CD4-positive, alpha-beta T cell treated with Interleukin-1 beta for 1 hour (primary cell): ENCODE measurements around the gene JAKMIP1.
A peak's percentile ranks its signal among the peaks of the same experiment; 100 is the strongest.

ENCODE experiments used
- DNase-seq, 2 donors: peaks; one replicate each; pipeline ENCODE4 v3.0.0-alpha.2; 2020 to 2022

The JAKMIP1 gene

GRCh38 chr4:6200011-6200921, at the start of gene JAKMIP1:
Gene JAKMIP1, minus strand, starts transcription at chr4:6200549. Its CDS starts 87,699 bp downstream, at chr4:6112850.
- peak; percentile 80 to 92 for DNase-seq

DNA sequence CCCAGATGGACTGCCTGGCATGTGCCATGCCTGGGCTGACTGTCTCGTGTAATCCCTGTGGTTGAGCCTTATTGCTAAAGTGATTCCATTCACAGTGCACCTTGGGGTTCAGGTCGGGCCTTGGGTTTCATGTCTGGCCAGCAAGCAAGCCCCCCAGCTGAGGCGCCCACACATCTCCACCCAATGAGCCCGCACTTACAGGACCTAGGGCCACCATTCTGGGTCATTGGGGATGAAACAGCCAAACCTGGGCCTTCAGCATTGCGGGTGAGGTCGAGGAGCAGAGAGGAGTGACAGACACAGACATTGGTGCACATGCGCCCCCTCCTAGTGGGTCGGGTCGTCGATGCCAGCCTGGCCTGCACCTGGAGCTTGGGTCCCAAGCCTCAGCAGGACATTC, 48.0 kb upstream of the JAKMIP1 start:
- no peak for DNase-seq

DNA sequence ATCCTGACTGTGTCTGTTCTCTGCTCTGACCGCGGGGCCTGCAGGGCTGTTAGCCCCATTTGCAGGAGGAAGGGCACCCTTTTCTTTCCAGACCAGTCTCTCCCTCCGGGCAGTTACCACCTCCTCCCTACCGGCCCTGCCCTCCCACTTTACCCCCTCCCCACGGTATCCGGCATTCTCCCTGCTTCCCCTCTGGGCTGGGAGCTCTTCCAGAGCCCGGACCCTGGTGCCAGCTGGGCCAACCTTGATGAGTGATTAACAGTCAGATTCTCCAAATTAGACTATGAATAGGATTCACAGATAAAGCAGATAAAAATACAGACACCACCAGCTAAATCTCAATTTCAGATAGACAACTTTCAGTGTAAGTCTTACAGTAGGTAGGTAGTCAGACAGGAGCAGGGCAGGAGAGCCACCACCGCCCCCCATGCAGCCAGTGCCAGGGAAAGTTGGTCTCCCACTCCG, 45.9 kb upstream of the JAKMIP1 start:
- no peak for DNase-seq

DNA sequence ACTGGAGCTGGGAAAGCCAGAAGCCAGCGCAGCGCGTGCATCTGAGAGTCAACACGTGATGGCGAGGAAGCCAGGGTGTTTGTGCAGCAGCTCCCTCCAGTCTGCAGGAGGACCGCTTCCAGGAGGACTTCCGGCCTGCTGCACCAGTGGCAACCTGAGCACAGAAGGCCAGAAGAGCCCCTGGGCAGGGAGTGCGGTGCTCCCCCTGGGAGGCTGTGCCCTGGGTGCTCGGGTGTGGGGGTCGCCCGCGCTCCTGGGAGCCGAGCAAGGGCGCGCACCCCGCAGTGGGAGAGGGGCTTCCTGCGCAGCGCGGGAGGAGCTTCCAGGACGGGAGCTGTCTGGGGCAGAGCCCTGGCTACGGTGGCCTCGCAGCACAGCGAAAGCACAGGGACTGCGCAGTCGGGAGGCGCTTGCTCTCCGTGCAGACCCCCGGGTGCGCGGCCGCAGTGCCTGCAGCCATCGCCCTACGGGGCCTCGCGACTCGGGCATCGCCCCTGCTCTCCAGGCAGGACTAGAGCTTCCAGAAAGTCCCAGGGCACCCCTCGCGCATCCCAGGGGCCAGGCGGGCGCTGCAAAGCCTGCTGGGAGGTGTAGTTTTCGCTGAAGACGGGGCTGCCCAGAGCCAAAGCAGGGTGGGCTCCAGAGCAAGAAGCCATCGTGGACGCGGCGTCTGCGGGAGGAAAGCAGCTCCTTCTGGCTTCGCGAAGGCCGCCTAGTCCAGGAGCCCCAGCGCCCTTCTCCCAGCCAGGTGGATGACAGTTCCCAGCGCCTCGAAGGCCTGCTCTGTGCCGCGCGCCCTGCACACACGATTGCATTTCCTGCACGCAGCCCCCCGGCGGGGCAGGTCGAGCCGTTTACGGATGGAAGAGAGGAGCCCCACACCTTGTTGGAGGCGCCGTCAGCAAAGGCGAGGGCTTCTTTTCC, 45.2 kb upstream of the JAKMIP1 start:
- no peak for DNase-seq

DNA sequence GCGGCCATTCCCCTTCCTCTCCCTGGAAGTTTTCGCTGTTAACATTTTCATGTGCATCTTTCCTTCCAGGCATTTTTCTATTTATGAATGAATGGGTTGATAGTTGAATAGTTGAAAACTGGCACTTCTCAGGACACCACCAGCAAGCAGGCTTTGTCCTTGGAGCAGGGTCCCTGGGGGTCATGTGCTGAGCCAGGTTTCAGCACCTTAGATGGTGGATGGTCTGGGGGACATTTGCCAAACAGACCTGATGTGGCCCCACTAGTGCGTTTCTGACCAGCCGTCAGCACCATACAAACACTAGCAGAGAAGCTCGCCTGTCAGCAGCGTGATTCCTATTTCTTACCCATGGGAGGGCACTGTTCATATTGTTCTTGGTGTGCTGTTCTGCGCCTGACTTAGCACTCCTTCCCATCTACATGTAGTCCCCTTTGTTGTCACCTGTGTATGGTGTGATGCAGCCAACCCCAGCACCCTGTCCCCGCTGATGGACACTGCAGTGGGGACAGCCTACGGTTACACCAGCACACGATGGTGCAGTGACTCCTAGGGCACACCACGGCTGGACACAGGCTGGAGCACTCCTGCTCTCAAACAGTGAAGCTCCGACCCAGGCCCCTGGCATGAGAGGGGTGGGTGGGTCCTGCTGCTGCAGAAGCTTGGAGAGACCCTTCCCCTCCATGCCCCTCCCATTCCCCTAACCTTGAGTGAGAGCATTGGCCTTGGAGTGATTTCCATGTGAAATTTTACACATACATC, 42.1 kb upstream of the JAKMIP1 start:
- no peak for DNase-seq

DNA sequence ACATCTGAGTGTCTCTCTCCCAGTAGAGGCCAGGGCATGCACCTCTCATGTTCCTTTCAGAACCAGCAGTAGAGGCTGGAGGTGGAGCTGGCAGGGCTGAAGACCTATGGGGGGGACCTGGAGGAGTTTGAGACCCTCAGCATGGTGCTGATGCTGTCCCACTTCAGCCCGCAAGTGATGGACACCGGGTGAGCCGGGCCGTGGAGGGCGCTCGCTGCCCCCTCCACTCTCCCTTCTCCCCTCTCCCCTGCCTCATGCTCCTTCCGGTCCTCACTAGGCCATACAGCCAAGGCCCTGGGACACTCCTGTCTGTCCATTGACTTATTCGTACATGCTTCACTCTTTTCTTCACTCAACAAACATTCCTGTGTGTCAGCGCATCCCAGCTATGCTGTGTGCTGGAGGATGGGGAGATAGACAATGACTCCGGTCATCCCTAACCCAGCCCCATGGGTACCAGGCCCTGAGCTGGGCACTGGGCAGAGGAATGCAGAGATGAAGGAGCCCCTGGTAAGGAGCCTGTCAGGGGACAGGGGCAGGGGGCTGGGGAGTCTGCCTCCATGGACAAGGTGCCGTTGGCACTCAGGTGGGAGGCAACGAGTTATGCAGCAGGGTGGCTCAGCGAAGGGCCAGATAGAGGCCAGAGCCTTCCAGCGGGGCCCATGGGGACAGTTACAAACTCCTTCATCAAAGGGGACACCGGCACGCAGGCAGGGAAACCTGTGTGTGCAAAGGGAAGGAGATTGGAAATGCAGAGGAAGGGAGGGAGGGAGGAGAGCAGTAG, 40.9 kb upstream of the JAKMIP1 start:
- DNase-seq, result no peak

GRCh38 chr4:6239968-6240367, 39.6 kb upstream of the JAKMIP1 start:
- DNase-seq, result no peak

- DNase-seq, result no peak
These were observed 39.1 kb upstream of the JAKMIP1 start for GRCh38 chr4:6239486-6239885.

DNA sequence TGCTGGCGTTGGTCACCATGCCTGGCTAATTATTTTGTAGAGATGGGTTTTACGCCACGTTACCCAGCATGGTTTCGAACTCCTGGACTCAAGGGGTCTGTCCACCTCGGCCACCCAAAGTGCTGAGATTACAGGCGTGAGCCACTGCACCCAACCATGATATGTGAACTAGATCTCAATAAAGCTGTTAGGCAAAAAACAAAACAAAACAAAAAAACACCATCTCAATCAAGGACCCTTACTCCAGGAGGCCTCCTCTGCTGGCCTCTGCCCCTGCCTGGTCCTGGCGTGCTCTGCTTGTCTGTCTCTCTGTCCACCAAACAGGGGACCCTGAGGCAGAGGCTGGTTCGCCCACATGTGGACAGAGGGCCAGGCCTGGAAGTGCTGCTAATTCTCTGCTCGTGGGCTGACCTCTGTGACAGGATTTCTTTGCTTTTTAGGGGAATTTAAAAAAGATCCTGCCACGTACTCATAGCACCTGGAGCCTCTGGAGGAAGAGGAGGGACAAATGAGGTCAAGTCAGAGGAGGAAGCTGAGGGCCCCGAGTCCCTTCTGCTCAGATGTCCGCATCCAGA, 36.6 kb upstream of the JAKMIP1 start:
- no peak for DNase-seq

DNA sequence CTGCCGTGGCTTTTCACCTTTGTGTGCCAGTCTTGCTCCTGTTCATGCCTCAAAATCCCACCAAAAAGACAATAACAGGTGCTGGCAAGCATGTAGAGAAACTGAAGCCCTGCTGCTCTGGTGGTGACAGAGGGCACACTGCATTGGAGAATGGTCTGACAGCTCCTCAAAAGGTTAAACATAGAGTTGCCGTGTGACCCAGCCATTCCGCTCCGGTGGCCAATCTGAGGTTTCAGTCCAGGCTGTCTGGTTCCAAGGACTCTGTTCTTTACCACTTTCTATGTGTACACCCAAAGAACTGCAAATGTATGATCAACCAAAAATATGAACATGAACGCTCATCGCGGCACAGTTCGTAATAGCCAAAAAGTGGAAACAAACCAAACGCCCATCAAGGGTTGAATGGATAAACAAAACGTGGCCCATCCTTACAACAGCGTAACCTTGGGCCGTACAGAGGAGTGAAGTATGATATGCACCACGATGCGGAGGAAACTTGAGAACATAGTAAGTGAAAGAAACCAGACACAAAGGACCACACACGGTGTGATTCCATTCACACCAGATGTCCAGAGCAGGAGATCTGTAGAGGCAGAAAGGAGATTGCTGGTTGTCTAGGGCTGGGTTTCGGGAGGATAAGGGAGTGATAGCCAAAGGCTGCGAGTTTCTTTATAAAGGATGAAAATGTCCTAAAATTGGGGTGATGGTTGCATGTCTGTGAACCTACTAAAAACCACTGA, 35.7 kb upstream of the JAKMIP1 start:
- DNase-seq, result no peak

- no peak for DNase-seq
These were observed 34.7 kb upstream of the JAKMIP1 start for GRCh38 chr4:6235012-6235411.

DNA sequence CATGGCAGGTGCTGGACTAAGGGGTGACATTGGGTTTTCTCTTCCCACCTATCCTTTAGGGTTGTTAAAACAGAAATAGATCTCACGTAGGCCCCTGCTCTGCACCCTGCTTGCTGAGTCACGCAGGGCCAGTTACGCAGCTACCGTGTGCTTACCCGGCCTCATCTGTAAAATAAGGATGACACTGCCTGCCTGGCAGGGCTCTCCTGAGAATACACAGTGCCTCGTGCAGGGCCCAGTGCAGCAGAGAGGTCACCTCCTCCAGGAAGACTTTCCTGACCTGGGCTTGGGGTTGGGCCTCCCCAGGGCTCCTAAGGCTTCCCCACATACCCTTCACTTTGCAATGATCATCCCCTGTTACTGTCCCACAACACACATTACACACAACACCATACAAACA, 33.6 kb upstream of the JAKMIP1 start:
- DNase-seq, result no peak

GRCh38 chr4:6232836-6233785, 32.8 kb upstream of the JAKMIP1 start:
- no peak for DNase-seq

DNA sequence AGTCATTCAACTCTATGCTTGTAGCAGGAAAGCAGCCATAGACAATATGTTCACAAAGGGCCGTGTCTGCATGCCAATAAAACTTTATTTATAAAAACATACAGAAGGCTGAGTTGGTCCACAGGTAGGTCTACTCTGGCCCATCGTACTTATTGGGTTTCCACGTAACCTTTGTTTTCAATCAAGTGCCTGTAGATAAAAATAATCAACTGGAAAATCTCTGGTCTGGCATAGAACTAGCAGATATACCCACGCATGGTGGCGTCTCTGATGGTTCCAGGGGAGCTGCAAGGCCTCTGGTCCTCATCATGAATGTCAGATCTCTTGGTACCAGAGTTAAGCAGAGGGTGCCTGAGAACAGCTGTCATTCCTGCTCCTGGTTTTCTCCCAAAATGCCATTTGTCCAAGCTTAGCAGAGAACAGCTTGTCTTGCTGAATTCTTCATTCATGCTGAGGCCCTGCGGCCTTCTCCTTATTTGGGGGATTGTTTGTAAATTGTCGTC, 31.4 kb upstream of the JAKMIP1 start:
- DNase-seq, result no peak

- DNase-seq, result no peak
These were observed 30.7 kb upstream of the JAKMIP1 start for GRCh38 chr4:6230827-6231662.

DNA sequence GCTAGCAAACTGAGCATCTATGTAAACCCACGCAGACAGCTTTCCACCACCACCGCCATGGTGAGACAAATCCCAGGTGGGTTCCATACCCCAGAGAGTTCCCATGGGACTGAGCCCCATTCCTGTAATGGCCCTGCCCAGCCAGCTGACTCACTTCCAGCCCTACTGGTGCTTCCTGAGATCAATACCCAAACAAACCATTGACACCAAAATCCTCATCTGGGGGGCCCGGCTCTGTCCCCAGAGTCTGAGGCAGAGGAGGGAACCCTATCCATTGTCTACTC, 30.1 kb upstream of the JAKMIP1 start:
- DNase-seq, result no peak

DNA sequence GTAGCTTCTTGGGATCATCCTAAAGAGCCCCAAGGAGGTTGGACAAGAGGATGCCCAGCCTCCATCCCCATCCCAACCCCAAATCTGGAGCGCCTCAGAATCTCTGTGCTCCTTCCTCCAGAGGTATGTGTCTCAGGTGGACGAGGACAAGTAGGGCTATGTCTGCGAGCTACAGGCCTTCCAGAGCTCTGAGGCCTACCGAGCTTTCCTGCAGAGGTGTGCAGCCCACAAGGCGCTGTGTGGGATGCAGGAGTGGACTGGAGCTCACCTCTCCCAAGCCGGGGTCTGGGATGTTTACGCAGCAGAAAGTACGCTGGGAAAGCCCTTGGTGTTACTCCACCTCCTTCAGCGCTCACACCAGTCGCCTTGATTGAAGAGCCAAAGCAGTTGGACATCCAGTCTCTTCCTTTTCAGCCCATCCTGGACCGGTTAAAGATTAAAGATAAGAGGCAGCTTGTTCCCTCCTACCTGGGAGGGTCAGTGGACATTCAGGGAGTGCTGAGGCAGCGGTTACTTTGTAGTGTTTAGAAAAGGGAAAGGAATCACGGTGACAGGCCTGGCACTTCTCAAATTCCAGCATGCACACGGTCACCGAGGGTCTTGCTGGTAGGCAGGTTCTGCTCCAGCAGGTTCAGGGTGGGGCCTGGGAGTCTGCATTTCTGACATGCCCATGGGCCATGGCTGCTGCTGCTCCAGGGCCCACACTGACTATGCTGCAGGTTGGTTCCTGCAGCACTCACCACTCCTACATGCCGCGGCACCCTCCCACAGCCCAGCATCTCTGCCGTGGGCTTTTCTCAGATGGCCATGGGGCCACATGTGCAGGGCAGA, 29.5 kb upstream of the JAKMIP1 start:
- DNase-seq, result no peak

GRCh38 chr4:6229095-6229494, 28.7 kb upstream of the JAKMIP1 start:
- DNase-seq, result no peak
